LNCaP clone FGC (cell line): ENCODE measurements around the gene MED23.

Source experiments
- DNase-seq: peaks from one replicate; pipeline ENCODE4 v3.0.0-alpha.2; 2011; ENCODE audit warnings: low read depth
- H3K4me3 ChIP-seq: 2 replicates; pipeline ENCODE4 v1.5.1; 2011; ENCODE audit warnings: mild to moderate bottlenecking, low read depth, low read length, control low read depth
- CTCF ChIP-seq: IDR thresholded peaks from 2 replicates; pipeline ENCODE4 v1.5.1; 2012; ENCODE audit warnings: mild to moderate bottlenecking; ENCODE audit not compliant: control insufficient read depth, insufficient read depth; ENCODE audit errors: extremely low read depth

MED23 gene

DNA sequence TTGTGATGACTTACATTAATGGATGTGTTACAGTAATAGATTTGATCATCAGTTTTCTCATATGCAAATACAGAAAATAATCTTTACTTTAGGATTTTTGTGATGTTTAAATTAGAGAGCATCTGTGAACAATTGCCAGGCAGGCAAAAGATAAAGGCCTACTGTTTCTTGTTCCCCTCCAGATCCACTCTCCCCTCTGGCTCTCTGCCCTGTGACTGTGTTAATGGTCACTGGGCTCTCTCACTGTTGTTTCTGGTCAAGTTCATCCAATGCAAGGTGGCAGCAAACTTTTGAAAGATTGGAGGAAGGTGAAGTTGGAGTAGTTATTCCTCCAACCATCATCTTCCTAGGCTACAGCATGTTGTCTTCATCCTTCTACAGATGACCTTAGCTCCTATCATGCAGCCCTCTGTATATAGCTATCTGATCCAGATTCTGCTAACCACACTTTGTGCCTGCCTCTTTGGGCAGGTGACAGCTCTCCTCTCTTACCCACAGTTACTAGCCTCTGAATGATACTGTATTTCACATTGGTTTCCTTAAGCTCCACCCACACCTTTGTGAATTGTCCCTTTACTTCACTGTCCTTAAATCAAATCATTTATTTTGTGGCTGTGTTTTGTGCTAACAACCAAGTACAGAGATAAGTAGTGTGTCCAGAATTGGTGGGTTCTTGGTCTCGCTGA is 103.9 kb downstream of the MED23 start:
- DNase-seq: no peak
- H3K4me3 ChIP-seq: no peak overlapping the region
- no peak for TF ChIP-seq CTCF
